Skeletal muscle satellite cell (primary cell): ENCODE data around the gene MAP3K1.
"Not testable (repeated sequence)": the region's sequence is repeated elsewhere in the genome, so short reads cannot be mapped to it uniquely, and the experiment has no call there.

Source experiments
- H3K27me3 ChIP-seq: 2 replicates; pipeline ENCODE4 v1.7.0; 2013; ENCODE audit warnings: low read length; ENCODE audit not compliant: control insufficient read depth, insufficient read depth
- H3K36me3 ChIP-seq: 2 replicates; pipeline ENCODE4 v1.7.0; 2013; ENCODE audit warnings: mild to moderate bottlenecking, control low read depth, low read length; ENCODE audit not compliant: insufficient read depth
- H3K4me1 ChIP-seq: 2 replicates; pipeline ENCODE4 v1.7.0; 2013; ENCODE audit warnings: low read length; ENCODE audit not compliant: control insufficient read depth, insufficient read depth
- H3K4me2 ChIP-seq: 2 replicates; pipeline ENCODE4 v1.7.0; 2013; ENCODE audit warnings: mild to moderate bottlenecking, low read length
- H3K4me3 ChIP-seq: 2 replicates; pipeline ENCODE4 v1.7.0; 2013; ENCODE audit warnings: low read length
- H3K9ac ChIP-seq: 2 replicates; pipeline ENCODE4 v1.7.0; 2013; ENCODE audit warnings: mild to moderate bottlenecking, low read depth, low read length, moderate library complexity
- H3K9me3 ChIP-seq: replicated peaks from 2 replicates; pipeline ENCODE4 v1.7.0; 2013; ENCODE audit warnings: mild to moderate bottlenecking, control low read depth, low read length

Gene MAP3K1

GRCh38 chr5:56816546-56817081 is 1.3 kb downstream of the MAP3K1 start:
- Histone ChIP-seq H3K4me3 (peak overlapping the region; percentile 98), H3K4me1 (peaks cover 18% of the 10 kb centered on the region), H3K9me3 (no peaks in the 10 kb centered on the region), H3K4me2 (peak overlapping the region; percentile 100), H3K9ac (peak overlapping the region; percentile 83), H3K27me3 (peaks cover 11% of the 10 kb centered on the region), H3K36me3 (no peaks in the 10 kb centered on the region)

GRCh38 chr5:56817263-56818014 is 2.1 kb downstream of the MAP3K1 start:
- Histone ChIP-seq H3K36me3 (no peaks in the 10 kb centered on the region), H3K9ac (peak overlapping the region; percentile 83), H3K27me3 (peaks cover 11% of the 10 kb centered on the region), H3K4me2 (peak overlapping the region; percentile 100), H3K4me1 (peaks cover 18% of the 10 kb centered on the region), H3K4me3 (peak overlapping the region; percentile 98), H3K9me3 (no peaks in the 10 kb centered on the region)

- Histone ChIP-seq H3K27me3 (peaks cover 8% of the 10 kb centered on the region), H3K4me3 (peak overlapping the region; percentile 23), H3K4me2 (peak overlapping the region; percentile 74), H3K9me3 (no peaks in the 10 kb centered on the region), H3K36me3 (no peaks in the 10 kb centered on the region), H3K4me1 (peaks cover 18% of the 10 kb centered on the region), H3K9ac (peak overlapping the region; percentile 20)
These were observed 3.2 kb downstream of the MAP3K1 start for GRCh38 chr5:56818450-56819037.

GRCh38 chr5:56819060-56819881 is 3.9 kb downstream of the MAP3K1 start:
- peak overlapping the region; percentile 23 for H3K4me3 ChIP-seq

GRCh38 chr5:56821868-56822267 is 6.5 kb downstream of the MAP3K1 start:
- not testable (repeated sequence) for H3K9me3 ChIP-seq, H3K27me3 ChIP-seq
- H3K4me1 ChIP-seq, result peaks cover 14% of the 10 kb centered on the region

More at GRCh38 chr5:56819060-56819881, 3.9 kb downstream of the MAP3K1 start:
- Histone ChIP-seq H3K9ac (peak overlapping the region; percentile 20), H3K9me3 (no peaks in the 10 kb centered on the region), H3K4me1 (peaks cover 18% of the 10 kb centered on the region), H3K36me3 (no peaks in the 10 kb centered on the region), H3K4me2 (peak overlapping the region; percentile 74), H3K27me3 (peaks cover 7% of the 10 kb centered on the region)

GRCh38 chr5:56822981-56823380 is 7.6 kb downstream of the MAP3K1 start:
- Histone ChIP-seq H3K9me3 (no peaks in the 10 kb centered on the region), H3K4me1 (peaks cover 6% of the 10 kb centered on the region), H3K36me3 (no peaks in the 10 kb centered on the region), H3K9ac (no peak overlapping the region), H3K4me2 (no peak overlapping the region), H3K27me3 (no peaks in the 10 kb centered on the region), H3K4me3 (no peak overlapping the region)

More at GRCh38 chr5:56821868-56822267, 6.5 kb downstream of the MAP3K1 start:
- H3K9ac ChIP-seq, H3K4me3 ChIP-seq, H3K36me3 ChIP-seq, H3K4me2 ChIP-seq: not testable (repeated sequence)

- H3K27me3 ChIP-seq, result no peaks in the 10 kb centered on the region
- H3K4me2 ChIP-seq, result no peak overlapping the region
- H3K36me3 ChIP-seq, result no peaks in the 10 kb centered on the region
- no peak overlapping the region for H3K9ac ChIP-seq
- peaks cover 5% of the 10 kb centered on the region for H3K4me1 ChIP-seq
- H3K9me3 ChIP-seq, result no peaks in the 10 kb centered on the region
- no peak overlapping the region for H3K4me3 ChIP-seq
These were observed 8.7 kb downstream of the MAP3K1 start for GRCh38 chr5:56824019-56824418.

GRCh38 chr5:56825222-56825824 is 10.0 kb downstream of the MAP3K1 start:
- H3K27me3 ChIP-seq, result no peaks in the 10 kb centered on the region
- no peak overlapping the region for H3K4me3 ChIP-seq
- no peak overlapping the region for H3K4me2 ChIP-seq
- no peaks in the 10 kb centered on the region for H3K4me1 ChIP-seq
- no peaks in the 10 kb centered on the region for H3K36me3 ChIP-seq
- no peak overlapping the region for H3K9ac ChIP-seq
- no peaks in the 10 kb centered on the region for H3K9me3 ChIP-seq

- H3K9me3 ChIP-seq, result no peaks in the 10 kb centered on the region
- no peaks in the 10 kb centered on the region for H3K4me1 ChIP-seq
- no peak overlapping the region for H3K4me2 ChIP-seq
- H3K4me3 ChIP-seq, result no peak overlapping the region
- no peaks in the 10 kb centered on the region for H3K27me3 ChIP-seq
- no peaks in the 10 kb centered on the region for H3K36me3 ChIP-seq
- H3K9ac ChIP-seq, result no peak overlapping the region
These were observed 11.7 kb downstream of the MAP3K1 start for GRCh38 chr5:56827049-56827448.

GRCh38 chr5:56827924-56828323 is 12.6 kb downstream of the MAP3K1 start:
- Histone ChIP-seq H3K4me3 (no peak overlapping the region), H3K36me3 (no peaks in the 10 kb centered on the region), H3K9ac (no peak overlapping the region), H3K4me1 (no peaks in the 10 kb centered on the region), H3K4me2 (no peak overlapping the region), H3K9me3 (no peaks in the 10 kb centered on the region), H3K27me3 (no peaks in the 10 kb centered on the region)
